GM18505 (cell line): Measurements from ENCODE around the gene OSBPL3.
"Not testable (repeated sequence)": the region's sequence is repeated elsewhere in the genome, so short reads cannot be mapped to it uniquely, and the experiment has no call there.

Experiments
- ATAC-seq: cut with Tn5 transposase; IDR thresholded peaks from one replicate; pipeline ENCODE4 v1.9.1; 2021; ENCODE audit not compliant: unreplicated experiment
- POLR2A ChIP-seq: IDR thresholded peaks from 4 replicates; pipeline ENCODE4 v1.6.1; 2011; ENCODE audit warnings: borderline replicate concordance; ENCODE audit not compliant: insufficient read depth, insufficient read length; ENCODE audit errors: extremely low read depth

OSBPL3 gene

DNA sequence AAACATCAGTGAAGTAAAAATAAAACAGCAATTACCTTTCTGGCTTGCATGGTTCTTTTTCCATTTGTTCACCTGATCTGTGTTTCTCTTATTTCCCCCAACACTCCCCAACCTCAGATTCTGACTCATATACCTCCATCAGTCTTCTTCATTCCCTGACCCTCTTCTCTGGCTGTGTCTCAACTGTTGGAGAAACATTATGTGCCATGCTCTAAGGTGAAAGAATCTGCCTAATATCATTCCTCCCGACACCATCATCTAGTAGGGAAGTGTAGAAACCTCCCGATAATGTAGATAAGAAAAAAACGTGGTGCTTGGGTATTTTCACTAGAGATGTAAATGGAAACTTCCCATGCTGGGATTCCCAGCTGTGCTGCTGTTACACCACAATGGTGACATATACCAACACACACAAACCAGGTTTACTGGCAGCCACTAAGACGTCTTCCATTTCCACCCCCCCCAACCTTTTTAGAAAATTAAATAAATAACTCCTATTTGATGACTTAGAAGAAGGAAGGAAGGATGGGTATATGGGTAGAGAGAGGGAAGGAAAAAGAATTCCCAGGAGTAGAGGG lies 63.4 kb downstream of the OSBPL3 start:
- no peak for ATAC-seq
- no peak for TF ChIP-seq POLR2A

DNA sequence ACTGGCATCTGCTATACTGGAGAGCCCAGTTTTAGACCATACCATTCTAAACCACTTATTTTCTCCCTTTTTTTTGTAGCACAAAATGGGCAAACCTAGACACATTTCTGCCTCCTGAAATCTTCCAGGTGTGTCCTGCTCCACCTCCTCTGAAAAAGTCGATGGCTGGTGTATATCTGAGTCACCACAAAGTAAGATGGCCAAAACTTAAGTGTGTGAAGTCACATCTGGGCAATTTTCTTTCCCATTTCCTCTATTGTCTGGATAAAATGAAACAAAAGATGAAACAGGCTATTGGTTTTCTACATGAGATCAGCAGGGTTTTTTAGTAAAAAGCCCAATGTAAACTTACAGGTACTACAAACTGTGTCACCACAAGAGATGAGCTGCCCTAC lies 65.5 kb downstream of the OSBPL3 start:
- no peak for TF ChIP-seq POLR2A
- ATAC-seq: no peak

GRCh38 chr7:24913801-24914464 lies 66.0 kb downstream of the OSBPL3 start:
- no peak for ATAC-seq
- TF ChIP-seq POLR2A: no peak

DNA sequence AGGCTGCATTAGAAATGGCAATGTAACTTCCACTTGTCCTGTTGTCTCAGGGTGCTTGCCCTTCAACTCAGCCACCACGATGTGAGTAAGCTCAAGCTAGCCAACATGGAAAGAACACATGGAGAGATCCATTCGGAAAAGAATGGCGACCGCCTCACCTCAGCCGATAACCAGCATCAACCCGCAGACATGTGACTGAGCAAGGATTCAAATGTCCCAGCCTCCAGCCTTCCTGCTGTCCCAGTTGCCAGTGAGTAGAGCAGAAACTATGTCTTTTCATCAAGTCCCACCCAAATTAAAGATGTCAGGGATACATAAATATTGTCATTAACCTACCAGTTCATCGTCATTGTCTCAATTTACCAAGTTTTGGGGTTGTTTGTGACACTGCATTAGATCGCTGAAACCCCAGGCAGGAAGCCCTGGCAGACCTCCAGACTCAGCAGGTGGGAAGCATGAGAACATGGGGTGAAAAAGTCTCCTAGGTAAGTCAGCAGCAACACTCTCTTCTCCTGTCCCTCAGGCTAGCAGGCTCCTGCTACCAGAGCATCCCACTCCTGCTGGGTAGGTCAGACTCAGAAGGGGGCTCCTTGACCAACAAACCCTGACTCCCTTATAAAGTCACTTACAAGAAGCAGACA lies 67.0 kb downstream of the OSBPL3 start:
- ATAC-seq: no peak
- no peak for TF ChIP-seq POLR2A

- TF ChIP-seq POLR2A: no peak
- no peak for ATAC-seq
Observed at GRCh38 chr7:24912424-24912823, 67.6 kb downstream of the OSBPL3 start.

GRCh38 chr7:24911213-24911603 lies 68.8 kb downstream of the OSBPL3 start:
- no peak for ATAC-seq
- no peak for TF ChIP-seq POLR2A

DNA sequence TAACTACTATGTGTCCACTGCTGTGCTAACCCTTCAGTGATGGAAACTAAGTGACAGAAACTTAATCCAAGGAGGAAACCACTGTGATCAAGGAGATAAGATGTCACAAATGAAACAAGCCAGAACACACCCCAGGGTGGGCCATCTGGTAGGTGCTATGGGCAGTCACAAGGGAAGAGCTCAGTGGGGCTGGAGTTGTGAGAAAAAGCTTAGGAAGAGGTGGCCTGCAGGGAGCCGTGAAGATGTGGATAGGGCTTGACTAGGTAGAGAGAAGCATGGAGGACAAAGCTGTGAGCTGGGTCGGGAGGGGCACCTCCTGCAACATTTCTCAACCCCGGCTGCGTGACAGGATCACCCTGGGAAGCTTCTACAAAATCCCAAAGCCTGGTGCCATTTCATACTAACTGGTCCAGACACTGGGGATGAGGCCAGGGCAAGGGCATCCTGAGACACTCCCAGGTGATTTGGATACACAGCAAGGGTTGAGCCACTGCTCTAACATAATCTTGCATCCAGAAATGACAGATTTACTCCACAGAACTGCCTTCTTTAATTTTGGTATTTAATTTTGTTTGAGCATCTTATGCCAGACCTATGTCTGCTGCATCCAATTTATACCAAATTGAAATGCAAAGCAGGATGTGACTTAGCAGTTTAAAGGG lies 69.3 kb downstream of the OSBPL3 start:
- TF ChIP-seq POLR2A: no peak

DNA sequence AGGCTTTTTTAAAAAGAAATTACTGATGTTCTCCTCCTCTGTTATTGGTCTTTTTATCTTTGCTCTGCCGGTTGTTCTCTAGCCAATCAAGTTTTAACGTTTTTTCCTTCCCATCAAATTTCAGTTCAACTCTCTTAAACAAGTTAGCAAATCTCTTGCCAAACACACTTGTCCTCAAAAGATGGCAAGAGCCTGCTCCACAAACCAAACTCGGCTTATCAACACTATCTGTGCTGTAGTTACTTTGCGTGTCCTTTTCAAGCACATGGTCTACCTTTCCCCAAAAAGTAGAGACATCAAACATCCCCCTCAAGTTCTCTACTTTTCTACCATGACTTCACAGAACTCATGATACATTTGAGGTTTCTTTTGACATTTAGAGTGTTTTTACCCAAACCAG lies 71.3 kb downstream of the OSBPL3 start:
- ATAC-seq: no peak
- TF ChIP-seq POLR2A: no peak

More for the DNA sequence above, 69.3 kb downstream of the OSBPL3 start:
- no peak for ATAC-seq

- no peak for TF ChIP-seq POLR2A
- no peak for ATAC-seq
Observed at GRCh38 chr7:24908166-24908565, 71.8 kb downstream of the OSBPL3 start.

DNA sequence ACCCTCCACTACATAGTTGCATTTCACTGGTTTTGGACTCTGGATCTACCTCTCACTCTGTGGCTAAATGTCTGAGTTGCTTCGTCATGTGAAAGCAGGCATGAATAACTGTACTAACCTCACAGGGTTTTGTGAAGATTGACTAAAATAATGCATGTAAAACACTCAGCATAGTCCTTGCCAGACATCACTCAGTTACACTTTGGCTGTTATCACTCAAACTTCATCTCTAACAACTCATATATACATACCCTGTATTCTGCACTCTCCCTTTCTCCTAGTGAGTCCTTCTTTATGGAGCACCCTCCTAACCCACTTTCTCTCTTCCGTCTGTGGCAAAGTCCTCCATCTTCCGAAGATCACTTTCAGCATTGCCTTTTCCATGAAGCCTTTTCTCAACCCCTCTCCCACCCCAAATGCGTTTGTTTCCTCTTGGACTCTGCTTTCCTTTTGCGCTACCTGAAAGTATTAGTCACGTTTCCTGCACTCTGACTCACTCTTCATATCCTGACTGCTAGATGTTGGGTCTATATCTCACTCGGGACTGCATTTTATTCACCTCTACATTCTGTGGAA lies 72.6 kb downstream of the OSBPL3 start:
- peak; percentile 22 for TF ChIP-seq POLR2A
- ATAC-seq: peak; percentile 57

- no peak for ATAC-seq
- TF ChIP-seq POLR2A: no peak
Observed at GRCh38 chr7:24905996-24906770, 73.8 kb downstream of the OSBPL3 start.

DNA sequence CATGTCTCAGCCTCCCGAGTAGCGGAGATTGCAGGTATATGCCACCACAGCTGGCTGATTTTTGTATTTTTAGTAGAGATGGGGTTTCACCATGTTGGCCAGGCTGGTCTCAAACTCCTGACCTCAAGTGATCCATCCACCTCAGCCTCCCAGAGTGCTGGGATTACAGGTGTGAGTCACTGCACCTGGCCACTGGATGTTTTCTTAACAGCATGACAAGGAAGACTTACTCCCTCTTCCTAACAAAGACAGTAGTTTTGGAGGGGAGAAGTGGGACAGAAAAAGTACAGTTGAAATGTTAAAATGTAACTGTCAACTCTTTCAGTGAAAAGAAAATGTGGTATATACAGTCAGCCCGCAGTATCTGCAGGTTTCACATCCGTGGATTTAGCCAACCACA lies 76.0 kb downstream of the OSBPL3 start:
- ATAC-seq: not testable (repeated sequence)

DNA sequence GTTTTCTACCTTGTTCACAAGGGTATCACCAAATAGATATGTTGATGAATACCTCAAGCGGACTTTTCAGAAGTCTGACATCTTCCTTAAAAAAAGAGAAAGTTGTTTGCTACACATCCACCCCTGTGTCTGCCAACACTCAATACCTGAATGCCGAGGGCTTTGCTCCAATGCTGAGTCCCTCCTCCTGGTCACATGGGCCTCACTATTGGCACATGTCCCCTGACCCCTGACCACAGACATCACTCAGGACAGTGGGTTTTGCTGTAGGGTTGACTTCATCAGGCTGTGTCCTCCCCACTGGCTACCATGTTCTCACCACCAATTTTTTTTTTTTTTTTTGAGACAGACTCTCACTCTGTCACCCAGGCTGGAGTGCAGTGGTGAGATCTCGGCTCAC lies 76.4 kb downstream of the OSBPL3 start:
- TF ChIP-seq POLR2A: no peak
- no peak for ATAC-seq
